ENCODE results near the gene DLL1.

The DLL1 gene

GRCh38 chr6:170248861-170249600 lies 41.8 kb downstream of the DLL1 start:
- DNase-seq, result no peak

- no peak for DNase-seq
Measured at GRCh38 chr6:170248111-170248805, 42.6 kb downstream of the DLL1 start.

- no peak for DNase-seq
Measured at GRCh38 chr6:170247178-170247701, 43.6 kb downstream of the DLL1 start.

- DNase-seq, result no peak
Measured at GRCh38 chr6:170245475-170245992, 45.3 kb downstream of the DLL1 start.

- DNase-seq, result no peak
Measured at GRCh38 chr6:170244721-170245474, 46.0 kb downstream of the DLL1 start.

GRCh38 chr6:170243791-170244291 lies 47.0 kb downstream of the DLL1 start:
- DNase-seq, result peak; percentile 90

- DNase-seq, result no peak
Measured at GRCh38 chr6:170243386-170243785, 47.5 kb downstream of the DLL1 start.

GRCh38 chr6:170238741-170239565 lies 51.9 kb downstream of the DLL1 start:
- no peak for DNase-seq

GRCh38 chr6:170237999-170238740 lies 52.7 kb downstream of the DLL1 start:
- DNase-seq, result no peak

GRCh38 chr6:170236131-170236836 lies 54.6 kb downstream of the DLL1 start:
- no peak for DNase-seq

GRCh38 chr6:170235391-170236125 lies 55.3 kb downstream of the DLL1 start:
- no peak for DNase-seq

- no peak for DNase-seq
Measured at GRCh38 chr6:170234419-170234818, 56.5 kb downstream of the DLL1 start.

- no peak for DNase-seq
Measured at GRCh38 chr6:170233286-170234205, 57.3 kb downstream of the DLL1 start.

All from NCI-H1417 treated with DMSO at 0.1 percent for 48 hours (cell line).